OCI-M2 (cell line): ENCODE measurements around the gene PDIA5.

Source experiments
- DNase-seq: peaks from one replicate; lab custom pipeline; 2025; ENCODE audit not compliant: unreplicated experiment; lab: John Stamatoyannopoulos, UW

Gene PDIA5

DNA sequence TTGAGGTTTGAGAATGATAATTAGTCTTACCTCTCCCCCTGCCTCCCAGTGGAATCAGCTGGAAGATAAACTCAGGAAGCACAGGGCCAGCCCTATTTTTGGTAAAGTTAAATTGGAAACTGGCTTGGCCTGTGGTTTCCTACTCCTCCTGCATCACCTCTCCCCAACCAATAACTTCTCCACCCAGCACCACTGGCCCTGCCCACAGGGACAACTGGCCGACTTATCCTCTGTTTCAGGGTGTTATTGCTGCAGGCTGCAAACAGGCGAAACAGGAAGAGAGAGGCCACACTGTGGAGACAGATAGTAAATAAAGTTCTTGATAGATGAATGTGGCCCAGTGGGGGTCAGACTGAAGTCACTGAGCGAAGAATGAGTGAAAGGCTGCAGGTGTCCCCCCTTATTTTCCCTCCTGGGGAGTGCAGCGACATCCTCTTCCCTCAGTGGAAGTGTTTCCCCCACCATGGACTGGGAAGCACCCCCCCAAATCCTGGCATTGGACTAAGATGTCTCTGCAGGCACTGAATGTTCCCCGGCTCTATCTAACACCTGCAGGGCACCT is 47.1 kb downstream of the PDIA5 start:
- DNase-seq: no peak

- DNase-seq: no peak
Observed at GRCh38 chr3:123116116-123116515, 49.3 kb downstream of the PDIA5 start.

DNA sequence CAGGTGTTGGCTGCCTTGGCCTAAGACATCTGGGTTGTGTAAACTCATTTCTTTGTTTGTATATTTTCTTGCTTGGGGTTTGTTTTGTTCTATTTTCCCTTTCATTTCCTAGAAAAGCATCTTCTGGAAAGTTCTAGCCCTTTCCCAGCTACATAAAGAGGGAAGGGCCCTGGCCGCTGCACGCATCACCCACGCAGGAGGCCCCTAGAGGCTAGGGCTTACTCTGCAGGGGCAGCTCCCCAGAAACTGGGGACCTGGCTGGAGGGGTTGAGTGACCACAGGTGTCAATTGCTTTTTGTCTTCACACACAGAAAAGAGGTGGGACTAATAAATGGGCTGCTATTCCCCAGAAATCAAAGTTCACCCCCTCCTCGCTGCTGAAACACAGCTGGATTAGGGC is 52.6 kb downstream of the PDIA5 start:
- DNase-seq: no peak

GRCh38 chr3:123119802-123120201 is 53.0 kb downstream of the PDIA5 start:
- no peak for DNase-seq

DNA sequence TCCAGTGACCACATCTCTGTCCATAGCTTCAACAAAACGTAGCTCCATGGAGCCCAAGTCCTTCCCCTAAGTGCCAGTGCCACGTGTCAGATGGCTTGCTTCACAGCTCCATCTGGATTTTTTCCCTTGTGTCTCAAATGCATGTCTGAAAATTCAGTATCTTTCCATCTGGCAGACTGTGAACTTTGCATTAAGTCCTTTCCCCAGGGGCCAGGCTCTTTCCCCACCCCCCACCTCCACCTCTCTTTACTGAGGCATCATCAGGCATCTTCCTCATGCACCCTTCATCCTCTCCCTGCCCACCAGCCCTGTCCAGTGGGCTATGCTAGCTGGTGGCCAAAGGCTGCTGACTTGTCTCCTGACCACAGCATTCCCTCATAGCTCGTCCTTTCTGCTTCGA is 53.7 kb downstream of the PDIA5 start:
- no peak for DNase-seq

DNA sequence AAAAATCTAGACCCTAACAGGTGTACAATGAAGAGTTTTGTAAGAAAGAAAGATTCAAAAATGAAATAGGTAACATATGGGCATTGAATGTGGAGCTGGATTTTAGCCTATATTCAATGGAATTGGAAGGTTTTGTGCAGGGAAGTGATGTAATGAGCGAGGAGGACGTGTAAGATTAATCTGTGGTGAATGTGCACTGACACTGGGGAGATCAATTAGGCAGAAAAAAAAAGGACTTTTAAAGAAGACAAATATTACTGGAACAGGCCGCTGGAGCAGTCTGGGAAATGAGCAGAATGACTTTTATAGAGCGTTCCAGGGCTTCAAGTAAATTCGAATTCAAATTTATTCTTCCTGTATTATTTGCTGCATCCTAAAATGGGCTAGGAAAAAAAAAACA is 55.2 kb downstream of the PDIA5 start:
- DNase-seq: no peak

GRCh38 chr3:123122525-123123315 is 55.9 kb downstream of the PDIA5 start:
- DNase-seq: no peak

GRCh38 chr3:123123716-123124616 is 57.1 kb downstream of the PDIA5 start:
- DNase-seq: no peak

GRCh38 chr3:123124971-123125370 is 58.1 kb downstream of the PDIA5 start:
- no peak for DNase-seq

GRCh38 chr3:123126031-123126430 is 59.2 kb downstream of the PDIA5 start:
- DNase-seq: no peak

- DNase-seq: no peak
Observed at GRCh38 chr3:123126653-123127052, 59.8 kb downstream of the PDIA5 start.

GRCh38 chr3:123129092-123129491 is 62.3 kb downstream of the PDIA5 start:
- no peak for DNase-seq

- no peak for DNase-seq
Observed at GRCh38 chr3:123129532-123129931, 62.7 kb downstream of the PDIA5 start.

- no peak for DNase-seq
Observed at GRCh38 chr3:123130079-123130750, 63.4 kb downstream of the PDIA5 start.

DNA sequence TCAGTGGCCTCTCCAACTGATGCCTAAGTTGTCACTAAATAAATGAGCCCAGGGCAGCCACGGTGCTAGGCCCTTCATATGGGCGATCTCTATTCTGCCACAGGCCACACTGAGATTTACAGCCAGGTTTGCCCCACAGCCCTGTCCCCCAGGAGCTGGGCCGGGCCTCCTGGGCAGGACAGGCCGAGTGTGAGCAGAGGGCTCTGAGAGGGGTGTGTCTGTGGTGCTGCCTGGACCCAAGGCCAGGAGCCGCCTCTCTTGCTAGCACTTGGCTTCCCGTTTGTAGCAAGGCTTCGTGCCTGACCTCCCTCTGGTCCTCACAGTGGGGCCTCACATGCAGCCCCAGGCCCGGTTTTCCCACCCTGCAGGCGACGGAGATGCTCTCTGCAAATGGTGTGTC is 67.8 kb downstream of the PDIA5 start:
- DNase-seq: no peak

DNA sequence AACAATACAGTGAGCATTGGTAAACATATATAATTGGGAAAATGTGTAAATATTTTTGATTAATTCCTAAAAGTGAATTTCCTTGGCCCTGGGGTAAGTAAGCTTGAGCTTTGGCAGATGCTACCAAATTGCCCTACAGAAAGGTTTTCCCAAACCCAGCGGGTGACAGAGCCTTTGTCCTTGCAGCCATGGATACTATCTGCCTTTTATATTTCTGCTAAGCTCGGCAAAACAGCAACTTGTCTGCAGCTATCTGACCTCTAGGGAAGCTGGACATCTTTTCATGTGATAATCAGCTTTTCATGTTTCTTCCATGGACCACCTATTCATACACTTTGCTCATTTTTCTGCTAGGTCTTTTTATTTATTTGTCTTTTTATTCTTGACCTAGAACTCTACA is 70.2 kb downstream of the PDIA5 start:
- DNase-seq: no peak

GRCh38 chr3:123138839-123139444 is 72.1 kb downstream of the PDIA5 start:
- no peak for DNase-seq

- no peak for DNase-seq
Observed at GRCh38 chr3:123139522-123139921, 72.7 kb downstream of the PDIA5 start.

DNA sequence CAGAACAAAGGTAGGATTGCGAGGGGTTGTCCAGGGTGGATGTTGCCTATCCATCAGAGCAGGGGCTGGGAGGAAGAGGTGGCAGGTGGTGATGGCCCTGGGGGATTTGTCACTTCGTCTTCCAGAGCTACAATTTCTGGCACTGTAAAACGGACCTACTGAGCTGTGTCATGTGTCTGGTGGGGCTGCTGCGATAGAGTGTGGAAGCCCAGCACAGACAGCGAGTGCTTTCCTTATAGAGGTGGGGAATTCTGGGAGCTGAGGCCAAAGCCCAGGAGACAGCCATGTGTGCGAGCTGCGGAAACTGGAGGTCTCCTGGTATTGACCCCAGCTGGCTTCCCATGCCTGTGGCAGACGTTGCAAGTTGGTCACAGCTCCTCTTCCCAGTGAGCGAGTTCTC is 73.7 kb downstream of the PDIA5 start:
- no peak for DNase-seq

GRCh38 chr3:123141276-123141675 is 74.5 kb downstream of the PDIA5 start:
- DNase-seq: no peak
